ENCODE data around the gene ZNF598.
"Not testable (repeated sequence)": the region's sequence is repeated elsewhere in the genome, so short reads cannot be mapped to it uniquely, and the experiment has no call there.

GRCh38 chr16:1962161-1963153 lies 47.2 kb downstream of the ZNF598 start:
- not testable (repeated sequence) for TF ChIP-seq ZNF274 (IDR thresholded peaks at IDR 0.05; ENCODE audit: low read depth, low read length); YY1 (IDR thresholded peaks at IDR 0.05; ENCODE audit: insufficient read depth, insufficient read length)
